GM12878 (cell line): Measurements from ENCODE around the gene OTOS. TPM values are rescaled to one million over a fixed set of nuclear protein-coding genes. Genes with fewer than 3 reads are reported as not detected.

Experiments
- ATAC-seq: fragments of 200-7000 bp; cut with Tn5 transposase; 3 replicates; pipeline ENCODE4 v1.9.1; 2020; ENCODE audit warnings: mild to moderate bottlenecking, moderate library complexity
- BruUV-seq: library from RNA; stranded (reverse); fragments of 400-500 nt; replicated peaks from 2 replicates; lab custom pipeline; 2021; lab: Mats Ljungman, UMichigan
- CTCF ChIA-PET: fragments of 300-600 bp; sonication (Branson Sonifier 250); formaldehyde crosslinking; extraction: SDS; loops from one replicate; lab custom pipeline; 2021; ENCODE audit warnings: inconsistent platforms; lab: Yijun Ruan, JAX
- POLR2A ChIA-PET: fragments of 350-600 bp; formaldehyde crosslinking; extraction: SDS; loops from one replicate; lab custom pipeline; 2021; ENCODE audit warnings: inconsistent platforms; lab: Charles Lee
- RAD21 ChIA-PET: fragments of 300-600 bp; sonication (Branson Sonifier 250); formaldehyde crosslinking; loops from one replicate; lab custom pipeline; 2023; ENCODE audit warnings: antibody characterized with exemption; ENCODE audit not compliant: unreplicated experiment; lab: Charles Lee
- SMC1A ChIA-PET: fragments of 300-600 bp; sonication (Branson Sonifier 250); formaldehyde crosslinking; loops from one replicate; lab custom pipeline; 2023; ENCODE audit not compliant: unreplicated experiment, uncharacterized antibody; lab: Charles Lee
- DNase-seq: peaks from one replicate; pipeline ENCODE4 v3.0.0-alpha.2; 2011; ENCODE audit warnings: low read depth, low spot score
- FAIRE-seq: peaks from 3 replicates; lab custom pipeline; 2011; peaks lifted over from hg19 to GRCh38; lab: Jason Lieb, UNC
- H2AFZ ChIP-seq: 2 replicates; pipeline ENCODE4 v1.6.0; 2011; ENCODE audit warnings: low read depth, low read length, control low read depth; ENCODE audit not compliant: control insufficient read depth
- H3K27ac ChIP-seq: 2 replicates; pipeline ENCODE4 v1.5.1; 2011; ENCODE audit warnings: control low read depth; ENCODE audit not compliant: control insufficient read depth, insufficient read depth
- H3K27me3 ChIP-seq, 2 experiments: replicated peaks in 1 of 2; 2 replicates each; pipeline versions ENCODE4 v1.6.0 to v1.6.1; 2011; ENCODE audit warnings: low read length in 1 of 2; ENCODE audit not compliant: control insufficient read depth in 2 of 2, insufficient read depth in 2 of 2
- H3K36me3 ChIP-seq, 2 experiments: 2 replicates each; pipeline ENCODE4 v1.5.1; 2011; ENCODE audit warnings: low read length in 1 of 2; ENCODE audit not compliant: control insufficient read depth in 2 of 2, insufficient read depth in 2 of 2
- H3K4me1 ChIP-seq: 2 replicates; pipeline ENCODE4 v1.6.1; 2011; ENCODE audit warnings: mild to moderate bottlenecking, low read length, moderate library complexity, mixed read lengths; ENCODE audit not compliant: control insufficient read depth, insufficient read depth
- H3K4me2 ChIP-seq: 2 replicates; pipeline ENCODE4 v1.6.0; 2011; ENCODE audit warnings: control low read depth; ENCODE audit not compliant: control insufficient read depth, insufficient read depth
- H3K4me3 ChIP-seq: fragments of 200-600 bp; sonication (generic); 2 replicates; pipeline ENCODE4 v1.5.1; 2016
- H3K79me2 ChIP-seq: 2 replicates; pipeline ENCODE4 v1.6.0; 2011; ENCODE audit warnings: low read length; ENCODE audit not compliant: control insufficient read depth, insufficient read depth
- H3K9ac ChIP-seq: 2 replicates; pipeline ENCODE4 v1.8.0; 2011; ENCODE audit warnings: low read length, control low read depth, mixed read lengths; ENCODE audit not compliant: control insufficient read depth, insufficient read depth
- H3K9me3 ChIP-seq: replicated peaks from 3 replicates; pipeline ENCODE4 v1.5.1; 2011; ENCODE audit warnings: mild to moderate bottlenecking, low read length; ENCODE audit not compliant: control insufficient read depth, insufficient read depth
- H4K20me1 ChIP-seq: 2 replicates; pipeline ENCODE4 v1.6.0; 2011; ENCODE audit not compliant: control insufficient read depth, insufficient read depth
- BHLHE40 ChIP-seq, 2 experiments: fragments of 450-650 bp in 1 of 2; IDR thresholded peaks; 2 replicates each; pipeline ENCODE4 v1.6.1; 2011 to 2017; ENCODE audit warnings: low read depth in 2 of 2, borderline replicate concordance in 1 of 2, improper control_type of control experiment in 1 of 2, low read length in 1 of 2, mild to moderate bottlenecking in 1 of 2
- GATAD2B ChIP-seq: fragments of 450-650 bp; conservative IDR thresholded peaks from 2 replicates; pipeline ENCODE4 v1.6.1; 2017; ENCODE audit warnings: low read depth, mild to moderate bottlenecking, moderate library complexity
- KAT2A ChIP-seq: conservative IDR thresholded peaks from 2 replicates; pipeline ENCODE4 v1.6.1; 2011; ENCODE audit warnings: low read depth, low read length; ENCODE audit not compliant: control insufficient read depth
- KLF5 ChIP-seq: fragments of 450-650 bp; IDR thresholded peaks from 2 replicates; pipeline ENCODE4 v1.6.1; 2014; ENCODE audit warnings: mild to moderate bottlenecking; ENCODE audit not compliant: partially characterized antibody
- RUNX3 ChIP-seq: IDR thresholded peaks from 2 replicates; pipeline ENCODE4 v1.6.1; 2012; ENCODE audit warnings: low read length, inconsistent platforms
- SIN3A ChIP-seq: IDR thresholded peaks from 2 replicates; pipeline ENCODE4 v1.6.1; 2012; ENCODE audit warnings: low read depth, low read length, improper control_type of control experiment
- SIX5 ChIP-seq: IDR thresholded peaks from 2 replicates; pipeline ENCODE4 v1.6.1; 2011; ENCODE audit warnings: mild to moderate bottlenecking, low read depth, low read length, moderate library complexity; ENCODE audit not compliant: severe bottlenecking
- SREBF1 ChIP-seq: IDR thresholded peaks from 2 replicates; pipeline ENCODE4 v1.6.1; 2012; ENCODE audit warnings: mild to moderate bottlenecking, low read length
- WGBS: methylation state at CpG from one replicate; pipeline ENCODE4 v1.1.6; 2016; ENCODE audit warnings: low lambda C conversion rate; ENCODE audit not compliant: insufficient replicate concordance, insufficient coverage; ENCODE audit errors: missing lambda C conversion rate; 5-methylcytosine and 5-hydroxymethylcytosine counted together
- in situ Hi-C: fragments of 300-500 bp; cut with MboI; formaldehyde crosslinking; loops from 9 replicates; pipeline ENCODE4 v1.14.3; 2018; ENCODE audit warnings: mixed read lengths
- intact Hi-C: fragments of 100-400 bp; cut with micrococcal nuclease; formaldehyde crosslinking; loops from one replicate; pipeline ENCODE4 v1.14.2; 2022; ENCODE audit not compliant: unreplicated experiment
- polyA plus RNA-seq, 11 experiments: library from polyadenylated mRNA; depleted of rRNA in 4 of 11; unstranded in 6 of 11; stranded (reverse) in 5 of 11; fragments of >200 nt; fragmentation: Nextera tagmentation in 4 of 11; fragmentation: Illumina TruSeq in 1 of 11; extraction: Ambion mirVana in 4 of 11; extraction: Trizol in 1 of 11; gene quantifications; 1 replicate in 1 of 11; 2 replicates in 10 of 11; pipeline versions ENCODE4 v1.2.1 to v1.2.3, GENCODE V29; 2011 to 2016; ENCODE audit warnings: inconsistent platforms in 2 of 11, missing spikeins in 2 of 11, low read depth in 1 of 11
- total RNA-seq, 4 experiments: library from RNA; depleted of rRNA in 3 of 4; stranded (reverse); fragments of >200 nt in 3 of 4; fragmentation: Illumina TruSeq in 1 of 4; extraction: Trizol in 1 of 4; gene quantifications; 2 replicates each; pipeline versions ENCODE4 v1.2.1 to v1.2.3, GENCODE V29; 2013 to 2021
- TF ChIP-seq, protein P1 (sequence below): fragments of 150-350 bp; IDR thresholded peaks from 2 replicates; pipeline ENCODE4 v1.6.1; 2016; ENCODE audit warnings: low read depth, low read length
- TF ChIP-seq, protein P2 (sequence below): IDR thresholded peaks from 2 replicates; pipeline ENCODE4 v1.6.1; 2011; ENCODE audit warnings: borderline replicate concordance, low read depth, mild to moderate bottlenecking, moderate library complexity, low read length; ENCODE audit not compliant: insufficient read depth, poor library complexity, severe bottlenecking
- TF ChIP-seq, protein P3 (sequence below): fragments of 450-650 bp; IDR thresholded peaks from 2 replicates; pipeline ENCODE4 v1.6.1; 2017; ENCODE audit warnings: borderline replicate concordance
- TF ChIP-seq, protein P4 (sequence below): IDR thresholded peaks from 2 replicates; pipeline ENCODE4 v1.6.1; 2012; ENCODE audit warnings: low read depth, low read length, improper control_type of control experiment

OTOS gene
- total and polyA plus RNA-seq, 10 of the 15 experiments (the other 5 are each of a cell fraction or from before 2014, with no cell fraction given): not detected

DNA sequence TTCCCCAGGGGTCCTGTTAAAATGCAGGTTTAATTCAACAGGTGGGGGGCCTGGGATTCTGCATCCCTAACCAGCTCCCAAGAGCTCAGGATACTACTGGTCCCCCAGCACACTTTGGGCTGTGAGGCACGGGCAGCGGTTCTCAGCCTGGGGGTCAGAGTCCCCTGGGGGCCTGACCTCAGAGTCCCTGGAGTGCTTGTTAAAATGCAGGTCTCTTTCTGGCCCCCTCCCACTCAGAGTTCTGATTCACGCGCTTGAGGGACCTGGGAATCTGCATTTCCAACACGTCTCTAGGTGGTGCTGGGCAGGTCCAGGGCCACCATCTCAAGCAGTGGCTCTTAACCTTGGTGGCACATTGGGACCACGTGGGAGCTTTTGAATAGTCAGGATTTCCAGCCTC lies 2.8 kb upstream of the OTOS start:
- Histone ChIP-seq H3K9me3 (no peaks in the 10 kb centered on the region; the same call in 2 of the 3 replicates), H3K9ac (no peak overlapping the region), H3K27ac (no peak overlapping the region), H3K4me1 (no peaks in the 10 kb centered on the region), H3K4me3 (no peak overlapping the region), H3K27me3 (peaks cover 0 to 2% of the 10 kb centered on the region in 2 experiments; a peak in 2 of 4 replicates), H3K36me3 (no peaks in the 10 kb centered on the region), H3K79me2 (no peaks in the 10 kb centered on the region), H3K4me2 (no peak overlapping the region), H2AFZ (no peak overlapping the region), H4K20me1 (no peaks in the 10 kb centered on the region)
- in situ Hi-C loops (loop anchor here (5.0 to 10.0 kb wide), 2 partner anchors 86 to 1108 kb away; no protein-coding TSS in a partner anchor), intact Hi-C loops (loop anchor here (1.0 to 10.0 kb wide), 2 partner anchors 82 to 1108 kb away; no protein-coding TSS in a partner anchor)
- no TSS peak for BruUV-seq
- no peak for FAIRE-seq
- RAD21 ChIA-PET: interaction anchor here (1.0 to 4.0 kb wide), 3 partner anchors 80 to 209 kb away, joined by 3 to 33 read pairs (median 5); no protein-coding TSS in a partner anchor
- CTCF ChIA-PET: interaction anchor here (0.6 to 6.1 kb wide), 9 partner anchors 10 to 1630 kb away, joined by 3 to 78 read pairs (median 6); no protein-coding TSS in a partner anchor
- WGBS: 73% methylated on average over 6 of the region's 6 CpGs
- no peak for ATAC-seq
- DNase-seq: no peak
- POLR2A ChIA-PET: no interaction called here
- SMC1A ChIA-PET: interaction anchor here (0.9 to 4.4 kb wide), 2 partner anchors 80 to 82 kb away, joined by 3 to 33 read pairs; no protein-coding TSS in a partner anchor
- TF ChIP-seq, protein P1, sequence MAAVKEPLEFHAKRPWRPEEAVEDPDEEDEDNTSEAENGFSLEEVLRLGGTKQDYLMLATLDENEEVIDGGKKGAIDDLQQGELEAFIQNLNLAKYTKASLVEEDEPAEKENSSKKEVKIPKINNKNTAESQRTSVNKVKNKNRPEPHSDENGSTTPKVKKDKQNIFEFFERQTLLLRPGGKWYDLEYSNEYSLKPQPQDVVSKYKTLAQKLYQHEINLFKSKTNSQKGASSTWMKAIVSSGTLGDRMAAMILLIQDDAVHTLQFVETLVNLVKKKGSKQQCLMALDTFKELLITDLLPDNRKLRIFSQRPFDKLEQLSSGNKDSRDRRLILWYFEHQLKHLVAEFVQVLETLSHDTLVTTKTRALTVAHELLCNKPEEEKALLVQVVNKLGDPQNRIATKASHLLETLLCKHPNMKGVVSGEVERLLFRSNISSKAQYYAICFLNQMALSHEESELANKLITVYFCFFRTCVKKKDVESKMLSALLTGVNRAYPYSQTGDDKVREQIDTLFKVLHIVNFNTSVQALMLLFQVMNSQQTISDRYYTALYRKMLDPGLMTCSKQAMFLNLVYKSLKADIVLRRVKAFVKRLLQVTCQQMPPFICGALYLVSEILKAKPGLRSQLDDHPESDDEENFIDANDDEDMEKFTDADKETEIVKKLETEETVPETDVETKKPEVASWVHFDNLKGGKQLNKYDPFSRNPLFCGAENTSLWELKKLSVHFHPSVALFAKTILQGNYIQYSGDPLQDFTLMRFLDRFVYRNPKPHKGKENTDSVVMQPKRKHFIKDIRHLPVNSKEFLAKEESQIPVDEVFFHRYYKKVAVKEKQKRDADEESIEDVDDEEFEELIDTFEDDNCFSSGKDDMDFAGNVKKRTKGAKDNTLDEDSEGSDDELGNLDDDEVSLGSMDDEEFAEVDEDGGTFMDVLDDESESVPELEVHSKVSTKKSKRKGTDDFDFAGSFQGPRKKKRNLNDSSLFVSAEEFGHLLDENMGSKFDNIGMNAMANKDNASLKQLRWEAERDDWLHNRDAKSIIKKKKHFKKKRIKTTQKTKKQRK: no peak
- TF ChIP-seq BHLHE40 (IDR thresholded peaks at IDR 0.05; ENCODE audit: borderline replicate concordance in 1 of 2, low read depth in 2 of 2, low read length in 1 of 2) (no peak), KLF5 (no peak), SREBF1 (no peak), KAT2A (no peak), SIN3A (no peak), GATAD2B (no peak), RUNX3 (no peak), SIX5 (no peak)
- TF ChIP-seq, protein P2, sequence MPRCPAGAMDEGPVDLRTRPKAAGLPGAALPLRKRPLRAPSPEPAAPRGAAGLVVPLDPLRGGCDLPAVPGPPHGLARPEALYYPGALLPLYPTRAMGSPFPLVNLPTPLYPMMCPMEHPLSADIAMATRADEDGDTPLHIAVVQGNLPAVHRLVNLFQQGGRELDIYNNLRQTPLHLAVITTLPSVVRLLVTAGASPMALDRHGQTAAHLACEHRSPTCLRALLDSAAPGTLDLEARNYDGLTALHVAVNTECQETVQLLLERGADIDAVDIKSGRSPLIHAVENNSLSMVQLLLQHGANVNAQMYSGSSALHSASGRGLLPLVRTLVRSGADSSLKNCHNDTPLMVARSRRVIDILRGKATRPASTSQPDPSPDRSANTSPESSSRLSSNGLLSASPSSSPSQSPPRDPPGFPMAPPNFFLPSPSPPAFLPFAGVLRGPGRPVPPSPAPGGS: no peak
- TF ChIP-seq, protein P3, sequence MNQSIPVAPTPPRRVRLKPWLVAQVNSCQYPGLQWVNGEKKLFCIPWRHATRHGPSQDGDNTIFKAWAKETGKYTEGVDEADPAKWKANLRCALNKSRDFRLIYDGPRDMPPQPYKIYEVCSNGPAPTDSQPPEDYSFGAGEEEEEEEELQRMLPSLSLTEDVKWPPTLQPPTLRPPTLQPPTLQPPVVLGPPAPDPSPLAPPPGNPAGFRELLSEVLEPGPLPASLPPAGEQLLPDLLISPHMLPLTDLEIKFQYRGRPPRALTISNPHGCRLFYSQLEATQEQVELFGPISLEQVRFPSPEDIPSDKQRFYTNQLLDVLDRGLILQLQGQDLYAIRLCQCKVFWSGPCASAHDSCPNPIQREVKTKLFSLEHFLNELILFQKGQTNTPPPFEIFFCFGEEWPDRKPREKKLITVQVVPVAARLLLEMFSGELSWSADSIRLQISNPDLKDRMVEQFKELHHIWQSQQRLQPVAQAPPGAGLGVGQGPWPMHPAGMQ: no peak
- TF ChIP-seq, protein P4, sequence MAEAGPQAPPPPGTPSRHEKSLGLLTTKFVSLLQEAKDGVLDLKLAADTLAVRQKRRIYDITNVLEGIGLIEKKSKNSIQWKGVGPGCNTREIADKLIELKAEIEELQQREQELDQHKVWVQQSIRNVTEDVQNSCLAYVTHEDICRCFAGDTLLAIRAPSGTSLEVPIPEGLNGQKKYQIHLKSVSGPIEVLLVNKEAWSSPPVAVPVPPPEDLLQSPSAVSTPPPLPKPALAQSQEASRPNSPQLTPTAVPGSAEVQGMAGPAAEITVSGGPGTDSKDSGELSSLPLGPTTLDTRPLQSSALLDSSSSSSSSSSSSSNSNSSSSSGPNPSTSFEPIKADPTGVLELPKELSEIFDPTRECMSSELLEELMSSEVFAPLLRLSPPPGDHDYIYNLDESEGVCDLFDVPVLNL: no peak
